GM12891 (cell line): ENCODE measurements around the gene TEX2.
"Not testable (repeated sequence)": the region's sequence is repeated elsewhere in the genome, so short reads cannot be mapped to it uniquely, and the experiment has no call there.

ENCODE experiments used
- DNase-seq: peaks from one replicate; pipeline ENCODE4 v3.0.0; 2011; ENCODE audit warnings: low spot score; ENCODE audit not compliant: insufficient read length
- FAIRE-seq: peaks from 2 replicates; lab custom pipeline; 2011; peaks lifted over from hg19 to GRCh38; lab: Jason Lieb, UNC
- PAX5 ChIP-seq: IDR thresholded peaks from 2 replicates; pipeline ENCODE4 v1.6.1; 2011; ENCODE audit warnings: low read length, moderate library complexity, mild to moderate bottlenecking; ENCODE audit not compliant: insufficient read depth, severe bottlenecking
- POLR2A ChIP-seq: IDR thresholded peaks from 2 replicates; pipeline ENCODE4 v1.6.1; 2011; ENCODE audit warnings: low read depth, low read length, control low read depth
- POLR2AphosphoS5 ChIP-seq: IDR thresholded peaks from 2 replicates; pipeline ENCODE4 v1.6.1; 2011; ENCODE audit warnings: low read depth, low read length, control low read depth
- POU2F2 ChIP-seq: IDR thresholded peaks from 2 replicates; pipeline ENCODE4 v1.6.1; 2011; ENCODE audit warnings: low read depth, mild to moderate bottlenecking, control low read depth, low read length, moderate library complexity
- SPI1 ChIP-seq: IDR thresholded peaks from 2 replicates; pipeline ENCODE4 v1.6.1; 2011; ENCODE audit warnings: low read depth, low read length, control low read depth
- TAF1 ChIP-seq: IDR thresholded peaks from 2 replicates; pipeline ENCODE4 v1.6.1; 2011; ENCODE audit warnings: low read depth, low read length, control low read depth

Gene TEX2

DNA sequence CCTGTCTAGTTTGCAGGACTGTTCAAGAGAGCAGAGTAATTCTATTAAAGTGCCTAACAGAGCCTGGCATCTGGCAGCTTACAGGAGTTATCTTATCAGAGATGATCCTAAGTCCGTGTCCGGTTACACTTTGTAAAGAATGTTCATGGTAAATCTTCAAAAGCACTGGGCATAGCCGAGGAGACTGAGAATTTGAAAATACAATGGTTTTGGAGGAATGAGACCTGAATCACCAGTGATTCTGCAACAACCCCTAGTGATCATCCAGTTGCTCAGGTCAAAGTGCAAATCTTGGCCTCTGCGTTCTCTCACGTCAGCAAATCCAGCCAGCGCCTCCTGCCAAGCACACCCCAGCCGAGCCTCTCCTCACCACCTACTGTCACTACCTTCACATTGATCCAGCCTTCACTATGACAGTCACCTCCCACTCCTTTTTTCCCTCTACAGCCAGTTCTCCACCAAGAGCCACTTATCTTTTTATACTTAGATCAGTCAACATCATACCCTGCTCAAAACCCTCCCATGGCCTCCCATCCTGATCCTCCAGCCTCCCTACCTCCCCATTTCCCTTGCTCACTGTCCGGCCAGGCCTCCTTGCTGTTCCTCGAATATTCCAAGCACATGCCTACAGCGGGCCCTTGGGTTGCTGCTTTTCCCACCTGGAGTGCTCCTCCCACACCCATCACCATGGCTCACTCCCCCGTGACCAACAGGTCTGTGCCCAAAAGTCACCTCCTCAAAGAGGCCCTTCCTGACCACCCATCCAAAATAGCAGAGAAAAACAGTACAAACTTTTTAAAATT lies 75.8 kb downstream of the TEX2 start:
- no peak for FAIRE-seq
- no peak for DNase-seq

DNA sequence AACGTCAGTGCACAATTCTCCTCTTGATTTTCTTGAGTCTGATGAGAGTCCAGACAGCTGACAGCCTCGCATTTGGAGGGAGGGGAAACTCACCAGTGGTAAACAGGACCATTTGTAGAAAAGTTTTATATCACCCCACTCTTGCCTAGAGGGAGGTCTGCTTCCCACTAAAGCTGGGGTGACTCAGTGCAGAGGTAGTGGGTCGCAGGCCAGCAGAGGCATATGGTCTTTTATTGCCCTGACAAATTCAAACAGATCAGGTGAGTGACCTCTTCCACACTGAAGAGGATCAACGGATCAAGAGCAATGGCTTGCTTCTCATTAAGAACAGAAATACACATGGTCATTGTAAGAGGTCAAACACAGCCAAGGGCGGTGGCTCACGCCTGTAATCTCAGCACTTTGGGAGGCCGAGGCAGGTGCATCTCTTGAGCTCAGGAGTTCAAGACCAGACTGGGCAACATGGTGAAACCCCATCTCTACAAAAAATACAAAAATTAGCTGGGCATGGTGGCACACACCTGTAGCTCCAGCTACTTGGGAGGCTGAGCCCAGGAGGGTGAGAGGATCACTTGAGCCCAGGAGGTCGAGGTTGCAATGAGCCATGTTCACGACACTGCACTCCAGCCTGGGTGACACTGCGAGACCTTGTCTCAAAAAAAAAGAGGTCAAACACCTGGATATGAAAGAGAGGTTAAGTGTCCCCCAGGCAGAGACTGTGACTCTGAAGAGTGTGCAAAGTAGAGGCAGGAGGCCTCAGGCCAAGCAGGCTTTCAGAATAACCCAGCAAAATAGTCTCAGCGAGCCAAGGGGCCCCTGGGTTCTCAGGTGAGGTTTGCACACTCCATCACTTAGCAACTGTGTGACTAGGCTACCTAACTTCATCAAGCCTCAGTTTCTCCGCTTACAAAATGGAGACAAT lies 76.6 kb downstream of the TEX2 start:
- TF ChIP-seq PAX5 (no peak), TAF1 (no peak), SPI1 (no peak), POLR2AphosphoS5 (no peak), POLR2A (no peak), POU2F2 (no peak)
- DNase-seq (no peak), FAIRE-seq (no peak)

More for the DNA sequence above, 75.8 kb downstream of the TEX2 start:
- no peak for TF ChIP-seq PAX5
- no peak for TF ChIP-seq TAF1
- TF ChIP-seq SPI1, result no peak
- no peak for TF ChIP-seq POLR2AphosphoS5
- no peak for TF ChIP-seq POLR2A
- TF ChIP-seq POU2F2, result no peak

DNA sequence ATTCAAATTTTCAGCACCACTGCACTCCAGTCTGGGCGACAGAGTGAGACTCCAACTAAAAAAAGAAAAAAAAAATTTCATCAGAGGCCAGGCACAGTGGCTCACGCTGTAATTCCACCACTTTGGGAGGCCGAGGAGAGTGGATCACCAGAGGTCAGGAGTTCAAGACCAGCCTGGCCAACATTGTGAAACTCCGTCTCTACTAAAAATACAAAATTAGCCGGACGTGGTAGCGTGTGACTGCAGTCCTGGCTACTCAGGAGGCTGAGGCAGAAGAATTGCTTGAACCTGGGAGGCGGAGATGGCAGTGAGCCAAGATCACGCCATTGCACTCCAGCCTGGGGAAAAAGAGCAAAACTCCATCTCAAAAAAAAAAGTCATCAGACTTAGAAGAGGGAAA lies 77.5 kb downstream of the TEX2 start:
- not testable (repeated sequence) for FAIRE-seq, DNase-seq

DNA sequence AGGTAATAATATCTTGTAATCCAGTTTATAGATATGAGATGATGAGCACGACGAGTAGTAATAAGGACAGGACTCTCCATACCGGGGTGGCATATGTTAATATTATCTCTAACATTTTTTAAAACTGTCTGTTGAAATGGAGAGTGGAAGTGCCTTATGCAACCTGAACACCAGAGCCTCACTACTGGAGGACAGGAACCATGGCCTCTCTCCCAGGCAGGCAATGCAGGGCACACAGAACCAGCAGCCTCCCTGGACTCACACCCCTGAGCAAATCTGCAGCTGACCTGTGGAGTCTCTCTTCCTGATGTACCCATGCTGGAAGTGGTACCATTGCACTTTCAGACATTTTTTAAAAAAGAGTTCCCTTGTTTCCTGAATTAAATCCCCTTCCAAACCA lies 78.0 kb downstream of the TEX2 start:
- DNase-seq, result no peak
- no peak for FAIRE-seq
- no peak for TF ChIP-seq PAX5
- TF ChIP-seq TAF1, result no peak
- TF ChIP-seq POLR2AphosphoS5, result no peak
- no peak for TF ChIP-seq POU2F2
- no peak for TF ChIP-seq SPI1
- no peak for TF ChIP-seq POLR2A

DNA sequence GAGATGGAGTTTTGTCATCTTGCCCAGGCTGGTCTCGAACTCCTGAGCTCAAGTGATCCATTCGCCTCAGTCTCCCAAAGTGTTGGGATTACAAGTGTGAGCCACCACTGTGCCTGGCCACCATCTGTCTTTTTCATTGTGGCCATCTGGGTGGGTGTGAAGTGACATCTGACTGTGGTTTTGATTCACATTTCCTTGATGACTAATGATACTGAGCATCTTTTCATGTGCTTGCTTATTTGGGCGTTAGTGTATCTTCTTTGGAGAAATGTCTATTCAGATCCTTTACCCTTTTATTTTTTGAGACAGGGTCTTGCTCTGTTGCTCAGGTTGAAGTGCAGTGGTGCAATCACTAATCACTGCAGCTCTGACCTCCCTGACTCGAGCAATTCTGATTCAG lies 79.2 kb downstream of the TEX2 start:
- DNase-seq (no peak), FAIRE-seq (no peak)
- TF ChIP-seq SPI1 (no peak), TAF1 (no peak), POLR2AphosphoS5 (no peak)

DNA sequence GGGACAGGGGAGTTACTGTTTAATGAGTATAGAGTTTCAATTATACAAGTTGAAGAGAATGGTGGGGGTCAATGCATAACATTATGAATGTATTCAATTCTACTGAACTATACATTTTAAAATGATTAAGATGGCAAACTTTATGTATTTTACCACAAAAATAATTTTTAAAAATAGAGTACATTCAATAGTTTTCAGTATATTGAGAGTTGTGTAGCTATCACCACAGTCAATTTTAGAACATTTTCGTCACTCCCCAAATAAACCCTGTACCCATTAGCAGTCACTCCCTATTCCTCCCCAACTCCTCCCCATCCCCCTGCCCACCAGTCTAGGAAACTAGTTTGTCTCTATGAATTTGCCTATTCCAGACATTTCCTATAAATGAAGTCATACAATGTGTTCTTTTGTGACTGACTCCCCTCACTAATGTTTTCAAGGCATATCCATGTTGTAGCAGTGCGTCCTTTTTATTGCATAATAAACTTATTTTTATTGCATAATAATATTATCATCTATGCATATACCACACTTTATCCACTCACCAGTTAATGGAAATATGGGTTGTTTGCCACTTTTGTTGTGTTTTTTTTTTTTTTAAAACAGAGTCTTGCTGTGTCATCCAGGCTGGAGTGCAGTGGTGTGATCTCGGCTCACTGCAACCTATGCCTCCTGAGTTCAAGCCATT lies 80.6 kb downstream of the TEX2 start:
- no peak for DNase-seq
- FAIRE-seq, result no peak

DNA sequence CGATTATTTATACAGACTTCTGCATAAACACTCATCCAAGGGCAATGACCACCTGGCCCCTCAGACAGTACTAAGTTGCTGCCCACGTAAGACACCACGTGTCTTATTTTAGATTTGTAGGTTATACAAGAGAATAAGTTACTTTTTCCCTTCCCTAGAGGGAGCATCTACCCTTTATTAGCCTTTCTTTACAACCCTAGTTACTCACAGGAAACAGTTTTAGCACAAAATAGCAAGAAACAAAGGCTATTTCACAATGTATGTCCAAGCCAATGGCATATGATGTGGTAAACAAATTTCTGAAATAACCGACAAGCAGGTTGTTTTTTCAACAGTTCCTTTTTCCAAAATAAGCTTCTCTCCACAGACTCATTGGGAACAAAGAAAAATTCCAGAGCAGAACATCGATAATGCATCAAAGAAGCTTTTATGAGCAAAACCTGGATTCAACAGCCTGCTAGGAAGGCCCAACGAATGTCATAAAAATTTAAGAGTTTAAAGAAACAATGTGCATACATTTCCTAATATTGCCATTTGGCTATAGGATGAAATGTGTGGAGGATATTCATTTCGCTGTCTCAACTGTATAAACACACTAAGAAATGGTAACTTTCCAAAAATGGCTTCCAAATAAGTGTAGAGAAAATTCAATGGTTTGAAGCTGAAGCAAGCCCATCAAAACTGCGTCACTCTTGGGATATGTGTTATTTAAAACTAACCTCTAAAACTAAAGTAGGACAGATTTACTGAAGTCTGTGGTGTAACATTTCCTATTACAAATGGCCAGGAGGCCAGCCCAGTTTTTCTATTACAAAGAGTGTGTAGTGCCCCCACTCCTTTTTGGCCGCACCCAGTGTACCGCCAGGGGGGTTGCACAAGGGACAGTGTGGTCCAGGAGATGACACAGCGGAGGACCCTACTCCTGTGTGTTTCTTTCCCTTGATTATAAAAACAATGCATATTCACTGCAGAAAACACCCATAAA lies 82.7 kb downstream of the TEX2 start:
- no peak for TF ChIP-seq POLR2AphosphoS5
- TF ChIP-seq POU2F2, result no peak
- no peak for TF ChIP-seq TAF1
- no peak for TF ChIP-seq POLR2A
- TF ChIP-seq SPI1, result no peak
- TF ChIP-seq PAX5, result no peak
- no peak for DNase-seq
- FAIRE-seq, result no peak

More for the DNA sequence above, 80.6 kb downstream of the TEX2 start:
- TF ChIP-seq POLR2A (no peak), SPI1 (no peak), PAX5 (no peak), POLR2AphosphoS5 (no peak), POU2F2 (no peak), TAF1 (no peak)

DNA sequence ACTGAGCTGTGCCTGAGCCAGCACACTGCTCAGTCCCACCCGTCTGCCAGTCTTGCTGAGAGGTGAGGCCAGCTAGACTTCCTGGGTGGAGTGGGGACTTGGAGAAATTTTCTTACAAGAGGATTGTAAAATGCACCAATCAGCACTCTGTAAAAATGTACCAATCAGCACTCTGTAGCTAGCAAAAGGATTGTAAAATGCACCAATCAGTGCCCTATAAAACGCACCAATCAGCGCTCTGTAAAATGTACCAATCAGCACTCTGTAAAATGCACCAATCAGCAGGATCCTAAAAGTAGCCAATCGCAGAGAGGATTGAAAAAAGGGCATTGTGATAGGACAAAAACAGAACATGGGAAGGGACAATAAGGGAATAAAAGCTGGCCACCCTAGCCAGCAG lies 84.0 kb downstream of the TEX2 start:
- FAIRE-seq, DNase-seq: not testable (repeated sequence)
